Measurements from ENCODE around the gene COL13A1.

The COL13A1 gene

GRCh38 chr10:69874449-69874848, 72.7 kb downstream of the COL13A1 start:
- Histone ChIP-seq H3K9me3 (ENCODE audit: control insufficient read depth, insufficient read depth, low read length) (no peaks in the 10 kb centered on the region), H3K4me3 (ENCODE audit: low read length) (no peak overlapping the region), H3K4me1 (ENCODE audit: control insufficient read depth, insufficient read depth, low read length) (peaks cover 16% of the 10 kb centered on the region), H3K36me3 (ENCODE audit: control insufficient read depth, insufficient read depth, low read length) (no peaks in the 10 kb centered on the region), H3K27ac (ENCODE audit: low read length) (no peak overlapping the region), H3K27me3 (ENCODE audit: control insufficient read depth, insufficient read depth, low read length) (no peaks in the 10 kb centered on the region)
- DNase-seq (ENCODE audit: low read depth, low spot score) = no peak
- no CpG with 5 or more reads among the region's 6 CpGs for WGBS (ENCODE audit: insufficient coverage, insufficient read length)

GRCh38 chr10:69875856-69876255, 74.2 kb downstream of the COL13A1 start:
- Histone ChIP-seq H3K4me1 (ENCODE audit: control insufficient read depth, insufficient read depth, low read length) (peaks cover 18% of the 10 kb centered on the region), H3K36me3 (ENCODE audit: control insufficient read depth, insufficient read depth, low read length) (no peaks in the 10 kb centered on the region), H3K4me3 (ENCODE audit: low read length) (no peak overlapping the region), H3K27me3 (ENCODE audit: control insufficient read depth, insufficient read depth, low read length) (no peaks in the 10 kb centered on the region), H3K27ac (ENCODE audit: low read length) (no peak overlapping the region), H3K9me3 (ENCODE audit: control insufficient read depth, insufficient read depth, low read length) (no peaks in the 10 kb centered on the region)
- DNase-seq (ENCODE audit: low read depth, low spot score) = no peak
- WGBS (ENCODE audit: insufficient coverage, insufficient read length) = no CpG with 5 or more reads among the region's 4 CpGs

- no peaks in the 10 kb centered on the region for H3K36me3 ChIP-seq (ENCODE audit: control insufficient read depth, insufficient read depth, low read length)
- DNase-seq (ENCODE audit: low read depth, low spot score) = no peak
- no peak overlapping the region for H3K27ac ChIP-seq (ENCODE audit: low read length)
- no peaks in the 10 kb centered on the region for H3K27me3 ChIP-seq (ENCODE audit: control insufficient read depth, insufficient read depth, low read length)
- WGBS (ENCODE audit: insufficient coverage, insufficient read length) = no CpG with 5 or more reads among the region's 8 CpGs
- no peaks in the 10 kb centered on the region for H3K9me3 ChIP-seq (ENCODE audit: control insufficient read depth, insufficient read depth, low read length)
- no peak overlapping the region for H3K4me3 ChIP-seq (ENCODE audit: low read length)
- peaks cover 16% of the 10 kb centered on the region for H3K4me1 ChIP-seq (ENCODE audit: control insufficient read depth, insufficient read depth, low read length)
These were observed 74.6 kb downstream of the COL13A1 start for GRCh38 chr10:69876286-69876685.

GRCh38 chr10:69876931-69877330, 75.2 kb downstream of the COL13A1 start:
- no peak overlapping the region for H3K27ac ChIP-seq (ENCODE audit: low read length)
- no peaks in the 10 kb centered on the region for H3K36me3 ChIP-seq (ENCODE audit: control insufficient read depth, insufficient read depth, low read length)
- peaks cover 14% of the 10 kb centered on the region for H3K4me1 ChIP-seq (ENCODE audit: control insufficient read depth, insufficient read depth, low read length)
- WGBS (ENCODE audit: insufficient coverage, insufficient read length) = no CpG with 5 or more reads among the region's 3 CpGs
- no peak overlapping the region for H3K4me3 ChIP-seq (ENCODE audit: low read length)
- no peaks in the 10 kb centered on the region for H3K9me3 ChIP-seq (ENCODE audit: control insufficient read depth, insufficient read depth, low read length)
- H3K27me3 ChIP-seq (ENCODE audit: control insufficient read depth, insufficient read depth, low read length) = no peaks in the 10 kb centered on the region
- DNase-seq (ENCODE audit: low read depth, low spot score) = no peak

- WGBS (ENCODE audit: insufficient coverage, insufficient read length) = no CpG with 5 or more reads among the region's 10 CpGs
- H3K36me3 ChIP-seq (ENCODE audit: control insufficient read depth, insufficient read depth, low read length) = no peaks in the 10 kb centered on the region
- peaks cover 14% of the 10 kb centered on the region for H3K4me1 ChIP-seq (ENCODE audit: control insufficient read depth, insufficient read depth, low read length)
- H3K27me3 ChIP-seq (ENCODE audit: control insufficient read depth, insufficient read depth, low read length) = no peaks in the 10 kb centered on the region
- DNase-seq (ENCODE audit: low read depth, low spot score) = no peak
- no peak overlapping the region for H3K27ac ChIP-seq (ENCODE audit: low read length)
- H3K4me3 ChIP-seq (ENCODE audit: low read length) = no peak overlapping the region
- H3K9me3 ChIP-seq (ENCODE audit: control insufficient read depth, insufficient read depth, low read length) = no peaks in the 10 kb centered on the region
These were observed 76.3 kb downstream of the COL13A1 start for GRCh38 chr10:69878038-69878437.

- no peak for DNase-seq (ENCODE audit: low read depth, low spot score)
- H3K36me3 ChIP-seq (ENCODE audit: control insufficient read depth, insufficient read depth, low read length) = no peaks in the 10 kb centered on the region
- no peak overlapping the region for H3K4me3 ChIP-seq (ENCODE audit: low read length)
- H3K27me3 ChIP-seq (ENCODE audit: control insufficient read depth, insufficient read depth, low read length) = no peaks in the 10 kb centered on the region
- no CpG with 5 or more reads among the region's 3 CpGs for WGBS (ENCODE audit: insufficient coverage, insufficient read length)
- no peak overlapping the region for H3K27ac ChIP-seq (ENCODE audit: low read length)
- H3K9me3 ChIP-seq (ENCODE audit: control insufficient read depth, insufficient read depth, low read length) = no peaks in the 10 kb centered on the region
- peaks cover 11% of the 10 kb centered on the region for H3K4me1 ChIP-seq (ENCODE audit: control insufficient read depth, insufficient read depth, low read length)
These were observed 77.2 kb downstream of the COL13A1 start for GRCh38 chr10:69878951-69879350.

- Histone ChIP-seq H3K9me3 (ENCODE audit: control insufficient read depth, insufficient read depth, low read length) (no peaks in the 10 kb centered on the region), H3K4me3 (ENCODE audit: low read length) (no peak overlapping the region), H3K27ac (ENCODE audit: low read length) (no peak overlapping the region), H3K36me3 (ENCODE audit: control insufficient read depth, insufficient read depth, low read length) (no peaks in the 10 kb centered on the region), H3K4me1 (ENCODE audit: control insufficient read depth, insufficient read depth, low read length) (peaks cover 15% of the 10 kb centered on the region), H3K27me3 (ENCODE audit: control insufficient read depth, insufficient read depth, low read length) (no peaks in the 10 kb centered on the region)
- no peak for DNase-seq (ENCODE audit: low read depth, low spot score)
- WGBS (ENCODE audit: insufficient coverage, insufficient read length) = no CpG with 5 or more reads among the region's 13 CpGs
These were observed 78.0 kb downstream of the COL13A1 start for GRCh38 chr10:69879634-69880257.

- H3K36me3 ChIP-seq (ENCODE audit: control insufficient read depth, insufficient read depth, low read length) = no peaks in the 10 kb centered on the region
- H3K4me1 ChIP-seq (ENCODE audit: control insufficient read depth, insufficient read depth, low read length) = peaks cover 15% of the 10 kb centered on the region
- no peak overlapping the region for H3K4me3 ChIP-seq (ENCODE audit: low read length)
- no peaks in the 10 kb centered on the region for H3K9me3 ChIP-seq (ENCODE audit: control insufficient read depth, insufficient read depth, low read length)
- WGBS (ENCODE audit: insufficient coverage, insufficient read length) = no CpG with 5 or more reads among the region's 27 CpGs
- H3K27me3 ChIP-seq (ENCODE audit: control insufficient read depth, insufficient read depth, low read length) = no peaks in the 10 kb centered on the region
- no peak overlapping the region for H3K27ac ChIP-seq (ENCODE audit: low read length)
- no peak for DNase-seq (ENCODE audit: low read depth, low spot score)
These were observed 78.8 kb downstream of the COL13A1 start for GRCh38 chr10:69880301-69881081.

GRCh38 chr10:69881202-69881601, 79.5 kb downstream of the COL13A1 start:
- no peak for DNase-seq (ENCODE audit: low read depth, low spot score)
- peaks cover 15% of the 10 kb centered on the region for H3K4me1 ChIP-seq (ENCODE audit: control insufficient read depth, insufficient read depth, low read length)
- H3K36me3 ChIP-seq (ENCODE audit: control insufficient read depth, insufficient read depth, low read length) = no peaks in the 10 kb centered on the region
- no CpG with 5 or more reads among the region's 12 CpGs for WGBS (ENCODE audit: insufficient coverage, insufficient read length)
- H3K27me3 ChIP-seq (ENCODE audit: control insufficient read depth, insufficient read depth, low read length) = no peaks in the 10 kb centered on the region
- H3K27ac ChIP-seq (ENCODE audit: low read length) = no peak overlapping the region
- no peak overlapping the region for H3K4me3 ChIP-seq (ENCODE audit: low read length)
- H3K9me3 ChIP-seq (ENCODE audit: control insufficient read depth, insufficient read depth, low read length) = no peaks in the 10 kb centered on the region

GRCh38 chr10:69883310-69884023, 81.8 kb downstream of the COL13A1 start:
- Histone ChIP-seq H3K4me3 (ENCODE audit: low read length) (no peak overlapping the region), H3K4me1 (ENCODE audit: control insufficient read depth, insufficient read depth, low read length) (peaks cover 8% of the 10 kb centered on the region), H3K36me3 (ENCODE audit: control insufficient read depth, insufficient read depth, low read length) (no peaks in the 10 kb centered on the region), H3K27ac (ENCODE audit: low read length) (no peak overlapping the region), H3K27me3 (ENCODE audit: control insufficient read depth, insufficient read depth, low read length) (no peaks in the 10 kb centered on the region), H3K9me3 (ENCODE audit: control insufficient read depth, insufficient read depth, low read length) (no peaks in the 10 kb centered on the region)
- no peak for DNase-seq (ENCODE audit: low read depth, low spot score)
- no CpG with 5 or more reads among the region's 5 CpGs for WGBS (ENCODE audit: insufficient coverage, insufficient read length)

Data from iPS DF 6.9 (cell line).